ENCODE measurements around the gene ZBTB40. TPM values are rescaled to one million over a fixed set of nuclear protein-coding genes. Genes with fewer than 3 reads are reported as not detected.

ZBTB40 gene
- total RNA-seq, 1 experiment from 2014 or later, result 25.3 TPM

DNA sequence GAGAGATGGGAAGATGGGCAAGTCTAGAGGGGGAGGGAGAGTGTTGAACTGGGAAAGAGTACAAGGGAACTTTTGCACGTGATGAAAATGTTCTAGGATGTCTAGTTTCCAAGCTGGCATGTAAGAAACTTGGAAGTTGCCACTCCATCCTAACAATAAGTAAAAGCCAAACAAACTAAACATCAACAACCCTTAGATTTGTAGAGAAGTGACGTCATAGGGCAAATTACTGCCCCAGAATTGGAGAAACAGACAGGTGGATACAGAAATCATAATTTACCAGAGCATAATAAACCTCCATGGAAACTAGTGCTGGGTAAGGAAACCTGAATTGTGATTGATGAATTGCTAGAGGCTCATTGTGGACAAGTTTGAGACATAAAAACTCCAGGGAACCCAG lies 14.7 kb upstream of the ZBTB40 start:
- H3K9me3 ChIP-seq (ENCODE audit: low read depth, low read length, poor library complexity, severe bottlenecking), result peaks cover 19% of the 10 kb centered on the region
- no peaks in the 10 kb centered on the region for H3K4me1 ChIP-seq (ENCODE audit: insufficient read depth, low read length, poor library complexity, severe bottlenecking)
- TF ChIP-seq, protein P1, sequence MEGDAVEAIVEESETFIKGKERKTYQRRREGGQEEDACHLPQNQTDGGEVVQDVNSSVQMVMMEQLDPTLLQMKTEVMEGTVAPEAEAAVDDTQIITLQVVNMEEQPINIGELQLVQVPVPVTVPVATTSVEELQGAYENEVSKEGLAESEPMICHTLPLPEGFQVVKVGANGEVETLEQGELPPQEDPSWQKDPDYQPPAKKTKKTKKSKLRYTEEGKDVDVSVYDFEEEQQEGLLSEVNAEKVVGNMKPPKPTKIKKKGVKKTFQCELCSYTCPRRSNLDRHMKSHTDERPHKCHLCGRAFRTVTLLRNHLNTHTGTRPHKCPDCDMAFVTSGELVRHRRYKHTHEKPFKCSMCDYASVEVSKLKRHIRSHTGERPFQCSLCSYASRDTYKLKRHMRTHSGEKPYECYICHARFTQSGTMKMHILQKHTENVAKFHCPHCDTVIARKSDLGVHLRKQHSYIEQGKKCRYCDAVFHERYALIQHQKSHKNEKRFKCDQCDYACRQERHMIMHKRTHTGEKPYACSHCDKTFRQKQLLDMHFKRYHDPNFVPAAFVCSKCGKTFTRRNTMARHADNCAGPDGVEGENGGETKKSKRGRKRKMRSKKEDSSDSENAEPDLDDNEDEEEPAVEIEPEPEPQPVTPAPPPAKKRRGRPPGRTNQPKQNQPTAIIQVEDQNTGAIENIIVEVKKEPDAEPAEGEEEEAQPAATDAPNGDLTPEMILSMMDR (conservative IDR thresholded peaks at IDR 0.05; ENCODE audit: low read depth, low read length), result no peak
- no peak for TF ChIP-seq EZH2 (IDR thresholded peaks at IDR 0.05; ENCODE audit: borderline replicate concordance, low read depth, low read length, poor library complexity, severe bottlenecking)
- no peak for DNase-seq (ENCODE audit: low spot score)
- no peak overlapping the region for H3K27ac ChIP-seq (ENCODE audit: low read depth, low read length, poor library complexity, severe bottlenecking)
- no peaks in the 10 kb centered on the region for H3K36me3 ChIP-seq (ENCODE audit: insufficient read depth, low read length, poor library complexity, severe bottlenecking)
- ChIA-PET POLR2A (ENCODE audit: low non-redundant PET) (no interaction called here), CTCF (no interaction called here)
- H3K4me3 ChIP-seq (ENCODE audit: low read depth, low read length, poor library complexity, severe bottlenecking), result no peak overlapping the region
- intact Hi-C loops (cut with micrococcal nuclease; ENCODE audit: unreplicated experiment), result no loop called here
- BruUV-seq (replicated peaks), result no TSS peak
- H3K27me3 ChIP-seq (replicated peaks; ENCODE audit: insufficient read depth, low read depth, low read length, poor library complexity), result no peaks in the 10 kb centered on the region

DNA sequence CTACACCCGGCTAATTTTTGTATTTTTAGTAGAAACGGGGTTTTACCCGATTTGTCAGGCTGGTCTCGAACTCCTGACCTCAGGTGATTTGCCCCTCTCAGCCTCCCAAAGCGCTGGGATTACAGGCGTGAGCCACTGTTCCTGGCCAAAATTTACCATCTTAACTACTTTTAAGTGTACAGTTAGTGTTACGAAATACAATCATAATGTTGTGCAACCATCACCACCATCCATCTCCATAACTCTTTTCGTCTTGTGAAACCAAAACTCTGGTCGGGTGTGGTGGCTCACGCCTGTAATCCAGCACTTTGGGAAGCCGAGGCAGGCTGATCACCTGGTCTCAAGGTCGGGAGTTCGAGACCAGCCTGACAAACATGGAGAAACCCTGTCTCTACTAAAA lies 14.1 kb upstream of the ZBTB40 start:
- CTCF ChIA-PET, result no interaction called here
- no peaks in the 10 kb centered on the region for H3K27me3 ChIP-seq (replicated peaks; ENCODE audit: insufficient read depth, low read depth, low read length, poor library complexity)
- H3K36me3 ChIP-seq (ENCODE audit: insufficient read depth, low read length, poor library complexity, severe bottlenecking), result no peaks in the 10 kb centered on the region
- H3K4me1 ChIP-seq (ENCODE audit: insufficient read depth, low read length, poor library complexity, severe bottlenecking), result no peaks in the 10 kb centered on the region
- H3K9me3 ChIP-seq (ENCODE audit: low read depth, low read length, poor library complexity, severe bottlenecking), result peaks cover 19% of the 10 kb centered on the region
- DNase-seq (ENCODE audit: low spot score), result no peak
- no TSS peak for BruUV-seq (replicated peaks)
- intact Hi-C loops (cut with micrococcal nuclease; ENCODE audit: unreplicated experiment), result no loop called here
- H3K27ac ChIP-seq (ENCODE audit: low read depth, low read length, poor library complexity, severe bottlenecking), result no peak overlapping the region
- TF ChIP-seq EZH2 (IDR thresholded peaks at IDR 0.05; ENCODE audit: borderline replicate concordance, low read depth, low read length, poor library complexity, severe bottlenecking), result no peak
- TF ChIP-seq, protein P1 (conservative IDR thresholded peaks at IDR 0.05; ENCODE audit: low read depth, low read length), result no peak
- POLR2A ChIA-PET (ENCODE audit: low non-redundant PET), result no interaction called here
- no peak overlapping the region for H3K4me3 ChIP-seq (ENCODE audit: low read depth, low read length, poor library complexity, severe bottlenecking)

DNA sequence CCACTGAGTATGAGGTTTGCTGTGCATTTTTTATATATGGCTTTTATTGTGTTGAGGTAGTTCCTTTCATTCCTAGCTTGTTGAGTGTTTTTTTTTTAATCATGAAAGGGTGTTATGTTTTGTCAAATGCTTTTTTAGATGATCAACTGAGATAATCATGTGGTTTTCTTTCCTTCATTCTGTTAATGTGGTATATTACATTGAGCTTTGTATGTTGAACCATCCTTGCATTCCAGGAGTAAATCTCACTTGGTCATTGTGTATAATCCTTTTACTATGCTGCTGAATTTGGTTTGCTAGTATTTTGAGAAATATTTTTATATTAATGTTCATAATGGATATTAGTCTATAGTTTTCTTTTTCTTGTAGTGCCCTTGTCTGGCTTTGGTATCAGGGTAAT lies 11.1 kb upstream of the ZBTB40 start:
- BruUV-seq (replicated peaks), result no TSS peak
- Histone ChIP-seq H3K36me3 (ENCODE audit: insufficient read depth, low read length, poor library complexity, severe bottlenecking) (no peaks in the 10 kb centered on the region), H3K27ac (ENCODE audit: low read depth, low read length, poor library complexity, severe bottlenecking) (no peak overlapping the region), H3K4me1 (ENCODE audit: insufficient read depth, low read length, poor library complexity, severe bottlenecking) (no peaks in the 10 kb centered on the region), H3K4me3 (ENCODE audit: low read depth, low read length, poor library complexity, severe bottlenecking) (no peak overlapping the region), H3K27me3 (replicated peaks; ENCODE audit: insufficient read depth, low read depth, low read length, poor library complexity) (no peaks in the 10 kb centered on the region), H3K9me3 (ENCODE audit: low read depth, low read length, poor library complexity, severe bottlenecking) (peaks cover 19% of the 10 kb centered on the region)
- CTCF ChIA-PET, result no interaction called here
- intact Hi-C loops (cut with micrococcal nuclease; ENCODE audit: unreplicated experiment), result no loop called here
- POLR2A ChIA-PET (ENCODE audit: low non-redundant PET), result no interaction called here
- TF ChIP-seq EZH2 (IDR thresholded peaks at IDR 0.05; ENCODE audit: borderline replicate concordance, low read depth, low read length, poor library complexity, severe bottlenecking), result no peak
- TF ChIP-seq, protein P1 (conservative IDR thresholded peaks at IDR 0.05; ENCODE audit: low read depth, low read length), result no peak
- no peak for DNase-seq (ENCODE audit: low spot score)
